ENCODE measurements around the gene FTCD. TPM values are rescaled to one million over a fixed set of nuclear protein-coding genes. Genes with fewer than 3 reads are reported as not detected.

Gene FTCD
- total RNA-seq, 6 experiments from 2014 or later = 141 to 668 (median 417) TPM

- Histone ChIP-seq H3K36me3 (peaks cover 0 to 35% (median under 1%) of the 10 kb centered on the region in 4 donors), H3K4me1 (no peaks in the 10 kb centered on the region), H3K27me3 (no peaks in the 10 kb centered on the region), H3K27ac (peak overlapping the region in 1 of 3 donors; percentile 15), H3K4me3 (no peak overlapping the region), H3K9me3 (no peaks in the 10 kb centered on the region)
- ATAC-seq (peak; percentile 21 to 72 (median 56)), DNase-seq (no peak)
- TF ChIP-seq CTCF (IDR thresholded peaks at IDR 0.05) (no peak), POLR2A (IDR thresholded peaks at IDR 0.05) (no peak)
- WGBS (ENCODE audit: insufficient coverage, low coverage, low lambda C conversion rate, missing lambda C conversion rate) = 66% methylated on average over 17 of the region's 17 CpGs
- intact Hi-C loops (cut with DNase I) = no loop called here
Measured at GRCh38 chr21:46188226-46189212, 33.1 kb upstream of the FTCD start.

- intact Hi-C loops (cut with DNase I) = no loop called here
- H3K9me3 ChIP-seq = no peaks in the 10 kb centered on the region
- H3K4me3 ChIP-seq = no peak overlapping the region
- H3K36me3 ChIP-seq = peaks cover 0 to 32% (median 0%) of the 10 kb centered on the region in 4 donors
- H3K4me1 ChIP-seq = no peaks in the 10 kb centered on the region
- ATAC-seq (no peak), DNase-seq (no peak)
- H3K27ac ChIP-seq = no peak overlapping the region
- 86% methylated on average over 3 of the region's 7 CpGs for WGBS (ENCODE audit: insufficient coverage, low coverage, low lambda C conversion rate, missing lambda C conversion rate)
- H3K27me3 ChIP-seq = no peaks in the 10 kb centered on the region
- no peak for TF ChIP-seq POLR2A (IDR thresholded peaks at IDR 0.05)
Measured at GRCh38 chr21:46187814-46188213, 32.4 kb upstream of the FTCD start.

GRCh38 chr21:46187261-46187660, 31.9 kb upstream of the FTCD start:
- WGBS (ENCODE audit: insufficient coverage, low coverage, low lambda C conversion rate, missing lambda C conversion rate) = 98% methylated on average over 7 of the region's 8 CpGs
- DNase-seq (no peak), ATAC-seq (no peak)
- Histone ChIP-seq H3K4me3 (no peak overlapping the region), H3K27me3 (no peaks in the 10 kb centered on the region), H3K27ac (no peak overlapping the region), H3K4me1 (no peaks in the 10 kb centered on the region), H3K36me3 (peaks cover 0 to 27% (median 0%) of the 10 kb centered on the region in 4 donors), H3K9me3 (no peaks in the 10 kb centered on the region)
- TF ChIP-seq CTCF (IDR thresholded peaks at IDR 0.05) (no peak), POLR2A (IDR thresholded peaks at IDR 0.05) (no peak)
- intact Hi-C loops (cut with DNase I) = no loop called here

- H3K4me1 ChIP-seq = no peaks in the 10 kb centered on the region
- 73% methylated on average over 7 of the region's 7 CpGs for WGBS (ENCODE audit: insufficient coverage, low coverage, low lambda C conversion rate, missing lambda C conversion rate)
- peaks cover 0 to 14% (median 0%) of the 10 kb centered on the region in 4 donors for H3K36me3 ChIP-seq
- ATAC-seq (no peak), DNase-seq (no peak)
- H3K27me3 ChIP-seq = no peaks in the 10 kb centered on the region
- no peak overlapping the region for H3K27ac ChIP-seq
- intact Hi-C loops (cut with DNase I) = no loop called here
- TF ChIP-seq POLR2A (IDR thresholded peaks at IDR 0.05) = no peak
- no peak for TF ChIP-seq CTCF (IDR thresholded peaks at IDR 0.05)
- no peak overlapping the region for H3K4me3 ChIP-seq
- H3K9me3 ChIP-seq = no peaks in the 10 kb centered on the region
Measured at GRCh38 chr21:46185716-46186115, 30.3 kb upstream of the FTCD start.

Data from right lobe of liver (tissue), 6 donors.